ENCODE measurements around the gene ICAM2.

Gene ICAM2

GRCh38 chr17:64048805-64049204, 28.4 kb upstream of the ICAM2 start:
- Histone ChIP-seq H4K20me1 (no peaks in the 10 kb centered on the region), H3K27me3 (no peaks in the 10 kb centered on the region), H3K27ac (no peak overlapping the region), H3K4me1 (no peaks in the 10 kb centered on the region), H3K4me3 (no peak overlapping the region), H3K9ac (no peak overlapping the region), H3K9me3 (no peaks in the 10 kb centered on the region), H3K4me2 (no peak overlapping the region), H3K36me3 (peaks cover 71% of the 10 kb centered on the region)
- no peak for TF ChIP-seq Cebpa-rat (IDR thresholded peaks at IDR 0.05)

- H4K20me1 ChIP-seq: no peaks in the 10 kb centered on the region
- no peaks in the 10 kb centered on the region for H3K4me1 ChIP-seq
- no peaks in the 10 kb centered on the region for H3K9me3 ChIP-seq
- no peaks in the 10 kb centered on the region for H3K27me3 ChIP-seq
- peaks cover 65% of the 10 kb centered on the region for H3K36me3 ChIP-seq
- H3K4me3 ChIP-seq: no peak overlapping the region
- no peak overlapping the region for H3K27ac ChIP-seq
- no peak overlapping the region for H3K4me2 ChIP-seq
- no peak overlapping the region for H3K9ac ChIP-seq
- TF ChIP-seq Cebpa-rat (IDR thresholded peaks at IDR 0.05): no peak
These were observed 24.7 kb upstream of the ICAM2 start for GRCh38 chr17:64045176-64045575.

- H3K4me3 ChIP-seq: no peak overlapping the region
- no peak overlapping the region for H3K9ac ChIP-seq
- H3K27ac ChIP-seq: no peak overlapping the region
- TF ChIP-seq Cebpa-rat (IDR thresholded peaks at IDR 0.05): no peak
- H4K20me1 ChIP-seq: no peaks in the 10 kb centered on the region
- H3K4me2 ChIP-seq: no peak overlapping the region
- H3K36me3 ChIP-seq: peaks cover 49% of the 10 kb centered on the region
- H3K9me3 ChIP-seq: no peaks in the 10 kb centered on the region
- H3K27me3 ChIP-seq: no peaks in the 10 kb centered on the region
- no peaks in the 10 kb centered on the region for H3K4me1 ChIP-seq
These were observed 22.5 kb upstream of the ICAM2 start for GRCh38 chr17:64042700-64043485.

- Histone ChIP-seq H3K27ac (no peak overlapping the region), H4K20me1 (no peaks in the 10 kb centered on the region), H3K4me3 (no peak overlapping the region), H3K9ac (no peak overlapping the region), H3K36me3 (peaks cover 48% of the 10 kb centered on the region), H3K4me1 (no peaks in the 10 kb centered on the region), H3K27me3 (no peaks in the 10 kb centered on the region), H3K4me2 (no peak overlapping the region), H3K9me3 (no peaks in the 10 kb centered on the region)
- no peak for TF ChIP-seq Cebpa-rat (IDR thresholded peaks at IDR 0.05)
These were observed 21.5 kb upstream of the ICAM2 start for GRCh38 chr17:64041912-64042311.

- no peaks in the 10 kb centered on the region for H4K20me1 ChIP-seq
- peaks cover 31% of the 10 kb centered on the region for H3K36me3 ChIP-seq
- no peaks in the 10 kb centered on the region for H3K27me3 ChIP-seq
- no peak overlapping the region for H3K4me2 ChIP-seq
- no peak overlapping the region for H3K27ac ChIP-seq
- no peak overlapping the region for H3K4me3 ChIP-seq
- H3K9me3 ChIP-seq: no peaks in the 10 kb centered on the region
- no peak for TF ChIP-seq Cebpa-rat (IDR thresholded peaks at IDR 0.05)
- no peaks in the 10 kb centered on the region for H3K4me1 ChIP-seq
- H3K9ac ChIP-seq: no peak overlapping the region
These were observed 19.8 kb upstream of the ICAM2 start for GRCh38 chr17:64040206-64040605.

GRCh38 chr17:64039106-64039400, 18.6 kb upstream of the ICAM2 start:
- H3K27ac ChIP-seq: no peak overlapping the region
- H3K27me3 ChIP-seq: no peaks in the 10 kb centered on the region
- H3K4me2 ChIP-seq: no peak overlapping the region
- no peaks in the 10 kb centered on the region for H3K9me3 ChIP-seq
- no peaks in the 10 kb centered on the region for H3K4me1 ChIP-seq
- H3K4me3 ChIP-seq: no peak overlapping the region
- no peak overlapping the region for H3K9ac ChIP-seq
- no peak for TF ChIP-seq Cebpa-rat (IDR thresholded peaks at IDR 0.05)
- peaks cover 20% of the 10 kb centered on the region for H3K36me3 ChIP-seq
- H4K20me1 ChIP-seq: no peaks in the 10 kb centered on the region

- Histone ChIP-seq H4K20me1 (no peaks in the 10 kb centered on the region), H3K4me3 (no peak overlapping the region), H3K36me3 (peaks cover 14% of the 10 kb centered on the region), H3K27me3 (no peaks in the 10 kb centered on the region), H3K9ac (no peak overlapping the region), H3K27ac (no peak overlapping the region), H3K4me1 (no peaks in the 10 kb centered on the region), H3K4me2 (no peak overlapping the region), H3K9me3 (no peaks in the 10 kb centered on the region)
- TF ChIP-seq Cebpa-rat (IDR thresholded peaks at IDR 0.05): no peak
These were observed 18.1 kb upstream of the ICAM2 start for GRCh38 chr17:64038331-64039105.

GRCh38 chr17:64037802-64038201, 17.4 kb upstream of the ICAM2 start:
- H3K4me1 ChIP-seq: no peaks in the 10 kb centered on the region
- no peaks in the 10 kb centered on the region for H3K9me3 ChIP-seq
- H3K27ac ChIP-seq: no peak overlapping the region
- H4K20me1 ChIP-seq: no peaks in the 10 kb centered on the region
- peaks cover 7% of the 10 kb centered on the region for H3K36me3 ChIP-seq
- no peak for TF ChIP-seq Cebpa-rat (IDR thresholded peaks at IDR 0.05)
- H3K9ac ChIP-seq: no peak overlapping the region
- H3K27me3 ChIP-seq: no peaks in the 10 kb centered on the region
- no peak overlapping the region for H3K4me2 ChIP-seq
- no peak overlapping the region for H3K4me3 ChIP-seq

GRCh38 chr17:64037180-64037579, 16.7 kb upstream of the ICAM2 start:
- Histone ChIP-seq H3K9ac (no peak overlapping the region), H3K4me2 (no peak overlapping the region), H4K20me1 (no peaks in the 10 kb centered on the region), H3K27me3 (no peaks in the 10 kb centered on the region), H3K9me3 (no peaks in the 10 kb centered on the region), H3K36me3 (peaks cover 7% of the 10 kb centered on the region; the same call in 1 of the 2 replicates), H3K27ac (no peak overlapping the region), H3K4me3 (no peak overlapping the region), H3K4me1 (no peaks in the 10 kb centered on the region)
- TF ChIP-seq Cebpa-rat (IDR thresholded peaks at IDR 0.05): no peak

GRCh38 chr17:64036198-64036922, 15.9 kb upstream of the ICAM2 start:
- no peak overlapping the region for H3K4me2 ChIP-seq
- H3K36me3 ChIP-seq: peaks cover 7% of the 10 kb centered on the region; the same call in 1 of the 2 replicates
- no peaks in the 10 kb centered on the region for H3K27me3 ChIP-seq
- TF ChIP-seq Cebpa-rat (IDR thresholded peaks at IDR 0.05): no peak
- no peak overlapping the region for H3K9ac ChIP-seq
- H4K20me1 ChIP-seq: no peaks in the 10 kb centered on the region
- H3K4me3 ChIP-seq: no peak overlapping the region
- H3K9me3 ChIP-seq: no peaks in the 10 kb centered on the region
- no peak overlapping the region for H3K27ac ChIP-seq
- no peaks in the 10 kb centered on the region for H3K4me1 ChIP-seq

Measured in BLaER1 (cell line).